ENCODE data around the gene SRL. TPM values are rescaled to one million over a fixed set of nuclear protein-coding genes. Genes with fewer than 3 reads are reported as not detected.

The SRL gene
- total and polyA plus RNA-seq, 2 of the 8 experiments (the other 6 are each of a cell fraction or from before 2014, with no cell fraction given) = 0.05 TPM; not detected in 1

DNA sequence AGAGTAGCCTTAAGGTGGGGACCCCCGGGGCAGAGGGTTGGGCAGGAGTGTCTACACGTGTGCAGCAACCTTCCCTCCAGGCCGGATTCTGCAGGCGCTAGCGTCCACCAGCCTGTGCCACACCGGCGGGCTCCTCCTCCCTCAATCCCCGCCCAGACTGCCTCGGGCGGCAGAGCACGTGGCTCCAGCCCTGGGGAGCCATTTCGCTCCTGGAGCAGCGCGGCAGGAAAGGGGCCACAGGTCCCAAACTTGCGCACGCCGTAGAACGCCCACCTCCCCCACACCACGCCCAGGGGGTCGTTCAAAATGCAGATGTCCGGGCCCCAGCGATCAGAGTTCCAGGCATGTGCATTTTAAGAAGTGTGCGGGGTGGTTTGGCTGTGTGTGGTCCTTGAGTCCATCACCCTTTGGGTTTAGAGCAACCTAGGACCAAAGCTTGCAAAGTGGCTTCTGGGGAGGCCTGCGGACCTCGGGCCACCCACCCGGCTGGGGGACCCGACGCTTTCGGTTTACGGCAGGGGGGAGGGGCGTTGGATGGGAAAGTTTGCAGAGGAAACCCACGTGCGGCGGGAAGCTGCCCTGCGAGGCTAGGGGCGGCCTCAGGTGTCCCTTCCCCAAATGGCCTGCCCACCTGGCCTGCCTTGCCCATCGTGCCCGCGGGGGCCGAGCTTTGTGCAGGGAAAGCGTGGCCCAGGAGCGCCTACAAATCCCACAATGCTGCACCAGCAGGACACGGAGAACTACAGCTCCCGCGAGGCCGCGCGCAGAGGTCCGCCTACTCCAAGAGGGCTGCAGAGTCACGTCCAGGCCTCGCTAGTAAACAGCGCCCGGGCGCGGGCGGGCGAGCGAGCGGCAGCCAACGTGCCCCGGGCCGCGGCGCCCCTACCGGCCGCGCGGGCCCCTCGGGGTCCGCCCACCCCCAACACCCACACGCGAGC, 29.6 kb upstream of the SRL start:
- H2AK5ac ChIP-seq (ENCODE audit: low read depth, low read length) = peak overlapping the region; percentile 18; the same call in 1 of the 2 replicates
- H3K4me3 ChIP-seq (ENCODE audit: extremely low read depth in 1 of 4, insufficient read depth in 2 of 4, low read depth in 3 of 4, low read length in 4 of 4) = peak overlapping the region; percentile 68 to 97 (median 84)
- H2BK15ac ChIP-seq (ENCODE audit: low read length) = peak overlapping the region; percentile 19; the same call in 1 of the 2 replicates
- ChIA-PET CTCF (ENCODE audit: partially characterized antibody) (interaction anchor here (0.6 to 4.7 kb wide), 12 partner anchors 10 to 131 kb away, joined by 3 to 34 read pairs (median 4); no protein-coding TSS in a partner anchor), POLR2A (ENCODE audit: partially characterized antibody) (interaction anchor here (0.5 to 24.1 kb wide), 43 partner anchors 11 to 324 kb away, joined by 3 to 403 read pairs (median 4); partner anchors contain the start of gene GLIS2)
- peak overlapping the region; percentile 99 for H4K5ac ChIP-seq (ENCODE audit: insufficient read length, low read depth, low read length)
- H3K79me1 ChIP-seq (ENCODE audit: low read depth, low read length) = 0 out of 2 replicates have a peak, but pooled peaks cover 13% of the 10 kb centered on the region
- H3K23ac ChIP-seq (ENCODE audit: insufficient read length) = no peak overlapping the region
- peak overlapping the region; percentile 94 for H3K18ac ChIP-seq (ENCODE audit: extremely low read depth, low read length)
- no peak for FAIRE-seq
- H3K23me2 ChIP-seq (ENCODE audit: low read depth, low read length) = peaks cover 13% of the 10 kb centered on the region; the same call in 1 of the 2 replicates
- H2BK12ac ChIP-seq (ENCODE audit: low read depth, low read length) = peak overlapping the region; percentile 96
- H4K8ac ChIP-seq (ENCODE audit: extremely low read depth, insufficient read depth, low read length) = peak overlapping the region; percentile 100
- H3K14ac ChIP-seq (ENCODE audit: insufficient read length) = no peak overlapping the region
- peak overlapping the region; percentile 98 for H3K56ac ChIP-seq (replicated peaks; ENCODE audit: insufficient read length, low read depth, low read length)
- H3K9me3 ChIP-seq (ENCODE audit: insufficient read depth in 2 of 2, low read depth in 1 of 2, low read length in 1 of 2) = no peaks in the 10 kb centered on the region
- H3K4me1 ChIP-seq (replicated peaks in 1 of 4; ENCODE audit: control insufficient read depth in 3 of 4, insufficient read depth in 4 of 4, low read length in 3 of 4) = peaks cover 3 to 11% (median 8%) of the 10 kb centered on the region in 4 experiments
- H2BK20ac ChIP-seq (ENCODE audit: low read length) = no peak overlapping the region
- H2BK5ac ChIP-seq (ENCODE audit: low read depth, low read length) = peak overlapping the region; percentile 99
- peak overlapping the region; percentile 55 to 92 for H3K4me2 ChIP-seq (ENCODE audit: insufficient read depth in 1 of 2, low read depth in 2 of 2, low read length in 2 of 2)
- no peaks in the 10 kb centered on the region for H3K36me3 ChIP-seq (ENCODE audit: control insufficient read depth in 2 of 4, insufficient read depth in 4 of 4, low read length in 3 of 4)
- H4K20me1 ChIP-seq (replicated peaks in 1 of 2; ENCODE audit: control insufficient read depth in 1 of 2, insufficient read depth in 2 of 2, low read length in 2 of 2) = peaks cover 3 to 4% of the 10 kb centered on the region in 2 experiments
- peak overlapping the region; percentile 89 for H3K4ac ChIP-seq (replicated peaks; ENCODE audit: insufficient read length, low read depth, low read length)
- no peak overlapping the region for H2AFZ ChIP-seq (ENCODE audit: low read length)
- no peaks in the 10 kb centered on the region for H3K27me3 ChIP-seq (replicated peaks in 1 of 4; ENCODE audit: control insufficient read depth in 3 of 4, extremely low read depth in 1 of 4, insufficient read depth in 3 of 4, low read length in 3 of 4)
- peak overlapping the region; percentile 68 for H2BK120ac ChIP-seq (replicated peaks; ENCODE audit: low read depth, low read length)
- 5% methylated on average over 45 of the region's 72 CpGs; no CpG with 5 or more reads in 1 of the 2 experiments for WGBS, 2 experiments (ENCODE audit: extremely low coverage in 1 of 2, insufficient coverage in 1 of 2, insufficient read length in 1 of 2, insufficient replicate concordance in 2 of 2, low coverage in 1 of 2, low lambda C conversion rate in 2 of 2, missing lambda C conversion rate in 1 of 2)
- peak overlapping the region; percentile 73 to 94 (median 88) for H3K9ac ChIP-seq (replicated peaks in 1 of 4; ENCODE audit: extremely low read depth in 1 of 4, low read depth in 3 of 4, low read length in 3 of 4)
- peaks cover 25 to 57% of the 10 kb centered on the region in 2 experiments; a peak in 3 of 4 replicates for H3K79me2 ChIP-seq (ENCODE audit: control insufficient read depth in 1 of 2, insufficient read depth in 2 of 2, low read length in 2 of 2)
- peak overlapping the region; percentile 96 for H3K27ac ChIP-seq (ENCODE audit: low read depth, low read length)
- DNase-seq (ENCODE audit: low read depth in 1 of 2, low spot score in 2 of 2) = peak in 1 of 2 experiments; percentile 91
- peak overlapping the region; percentile 100 for H4K91ac ChIP-seq (replicated peaks; ENCODE audit: insufficient read length, low read length)
- TF ChIP-seq SIRT6 (IDR thresholded peaks at IDR 0.05; ENCODE audit: low read length) (no peak), PHF8 (conservative IDR thresholded peaks at IDR 0.05; ENCODE audit: low read depth, low read length) (no peak; the same call in none of the 2 replicates), KDM1A (IDR thresholded peaks at IDR 0.05; ENCODE audit: borderline replicate concordance, low read length) (no peak), NRF1 (IDR thresholded peaks at IDR 0.05; ENCODE audit: low read depth, low read length) (no peak), TCF12 (IDR thresholded peaks at IDR 0.05; ENCODE audit: low read depth, low read length) (no peak), BRCA1 (IDR thresholded peaks at IDR 0.05; ENCODE audit: low read depth, low read length) (no peak), GTF2F1 (IDR thresholded peaks at IDR 0.05; ENCODE audit: borderline replicate concordance, low read depth, low read length) (peak; percentile 68; the same call in 1 of the 2 replicates), TAF7 (optimal IDR thresholded peaks at IDR 0.05; ENCODE audit: borderline replicate concordance, low read depth, low read length) (peak; percentile 51), CEBPB (IDR thresholded peaks at IDR 0.05; ENCODE audit: low read depth, low read length) (no peak), KDM5A (IDR thresholded peaks at IDR 0.05; ENCODE audit: low read length) (no peak), RBBP5 (IDR thresholded peaks at IDR 0.05; ENCODE audit: borderline replicate concordance, low read depth, low read length) (peak; percentile 24; the same call in 1 of the 2 replicates)

Measured in H1 (cell line).